HEK293 (cell line): ENCODE data around the gene EXOC3.

ENCODE experiments used
- ATF2 ChIP-seq: fragments of 450-650 bp; formaldehyde crosslinking; IDR thresholded peaks from 2 replicates; pipeline ENCODE4 v1.5.1; 2016; ENCODE audit warnings: missing biosample characterization, missing genetic modification characterization, low read depth
- INSM2 ChIP-seq: fragments of 450-650 bp; formaldehyde crosslinking; IDR thresholded peaks from 2 replicates; pipeline ENCODE4 v1.5.1; 2016; ENCODE audit warnings: missing biosample characterization, missing genetic modification characterization
- PRDM10 ChIP-seq: fragments of 450-650 bp; formaldehyde crosslinking; IDR thresholded peaks from 2 replicates; pipeline ENCODE4 v1.5.1; 2016; ENCODE audit warnings: missing biosample characterization, missing genetic modification characterization
- RBAK ChIP-seq: fragments of 450-650 bp; formaldehyde crosslinking; IDR thresholded peaks from 2 replicates; pipeline ENCODE4 v1.5.1; 2016; ENCODE audit warnings: missing biosample characterization, missing genetic modification characterization
- TSHZ1 ChIP-seq: fragments of 450-650 bp; formaldehyde crosslinking; IDR thresholded peaks from 2 replicates; pipeline ENCODE4 v1.5.1; 2016; ENCODE audit warnings: missing biosample characterization, missing genetic modification characterization, borderline replicate concordance
- ZBTB21 ChIP-seq: fragments of 450-650 bp; formaldehyde crosslinking; IDR thresholded peaks from 2 replicates; pipeline ENCODE4 v1.5.1; 2017; ENCODE audit warnings: missing biosample characterization, missing genetic modification characterization
- ZFP37 ChIP-seq: fragments of 450-650 bp; formaldehyde crosslinking; IDR thresholded peaks from 2 replicates; pipeline ENCODE4 v1.5.1; 2016; ENCODE audit warnings: missing biosample characterization, missing genetic modification characterization
- ZNF133 ChIP-seq: fragments of 450-650 bp; formaldehyde crosslinking; IDR thresholded peaks from 2 replicates; pipeline ENCODE4 v1.5.1; 2016; ENCODE audit warnings: missing biosample characterization, missing genetic modification characterization
- ZNF138 ChIP-seq: fragments of 450-650 bp; formaldehyde crosslinking; IDR thresholded peaks from 2 replicates; pipeline ENCODE4 v1.5.1; 2016; ENCODE audit warnings: missing biosample characterization, missing genetic modification characterization, borderline replicate concordance
- ZNF184 ChIP-seq: fragments of 450-650 bp; IDR thresholded peaks from 2 replicates; pipeline ENCODE4 v1.5.1; 2018; ENCODE audit warnings: missing biosample characterization, mild to moderate bottlenecking, missing genetic modification characterization
- ZNF214 ChIP-seq: fragments of 450-650 bp; formaldehyde crosslinking; IDR thresholded peaks from 2 replicates; pipeline ENCODE4 v1.5.1; 2017; ENCODE audit warnings: missing biosample characterization, mild to moderate bottlenecking, missing genetic modification characterization, borderline replicate concordance
- ZNF335 ChIP-seq: fragments of 450-650 bp; formaldehyde crosslinking; conservative IDR thresholded peaks from 2 replicates; pipeline ENCODE4 v1.5.1; 2016; ENCODE audit warnings: missing biosample characterization, missing genetic modification characterization
- ZNF37A ChIP-seq: fragments of 450-650 bp; IDR thresholded peaks from 2 replicates; pipeline ENCODE4 v1.5.1; 2018; ENCODE audit warnings: missing biosample characterization, missing genetic modification characterization
- ZNF398 ChIP-seq: fragments of 450-650 bp; formaldehyde crosslinking; IDR thresholded peaks from 2 replicates; pipeline ENCODE4 v1.5.1; 2017; ENCODE audit warnings: missing biosample characterization, missing genetic modification characterization
- ZNF433 ChIP-seq: fragments of 450-650 bp; formaldehyde crosslinking; IDR thresholded peaks from 2 replicates; pipeline ENCODE4 v1.5.1; 2016; ENCODE audit warnings: missing biosample characterization, missing genetic modification characterization, low read depth
- ZNF514 ChIP-seq: fragments of 450-650 bp; formaldehyde crosslinking; IDR thresholded peaks from 2 replicates; pipeline ENCODE4 v1.5.1; 2016; ENCODE audit warnings: missing biosample characterization, missing genetic modification characterization
- ZNF548 ChIP-seq: fragments of 450-650 bp; formaldehyde crosslinking; IDR thresholded peaks from 2 replicates; pipeline ENCODE4 v1.5.1; 2016; ENCODE audit warnings: missing biosample characterization, missing genetic modification characterization
- ZNF596 ChIP-seq: fragments of 450-650 bp; IDR thresholded peaks from 2 replicates; pipeline ENCODE4 v1.5.0; 2018; ENCODE audit warnings: missing biosample characterization, mild to moderate bottlenecking, missing genetic modification characterization, moderate library complexity
- ZNF654 ChIP-seq: fragments of 450-650 bp; formaldehyde crosslinking; IDR thresholded peaks from 2 replicates; pipeline ENCODE4 v1.5.1; 2016; ENCODE audit warnings: low read depth, missing biosample characterization, missing genetic modification characterization
- ZNF670 ChIP-seq: fragments of 450-650 bp; formaldehyde crosslinking; IDR thresholded peaks from 2 replicates; pipeline ENCODE4 v1.5.1; 2016; ENCODE audit warnings: missing biosample characterization, missing genetic modification characterization, low read depth
- ZNF785 ChIP-seq: fragments of 450-650 bp; formaldehyde crosslinking; IDR thresholded peaks from 2 replicates; pipeline ENCODE4 v1.5.1; 2016; ENCODE audit warnings: missing biosample characterization, missing genetic modification characterization
- TF ChIP-seq, protein P1 (sequence below): fragments of 450-650 bp; IDR thresholded peaks from 2 replicates; pipeline ENCODE4 v1.5.1; 2018; ENCODE audit warnings: missing biosample characterization, missing genetic modification characterization
- TF ChIP-seq, protein P2 (sequence below): fragments of 450-650 bp; formaldehyde crosslinking; optimal IDR thresholded peaks from 2 replicates; pipeline ENCODE3; 2016; ENCODE audit warnings: missing biosample characterization, mild to moderate bottlenecking, missing genetic modification characterization

Gene EXOC3

DNA sequence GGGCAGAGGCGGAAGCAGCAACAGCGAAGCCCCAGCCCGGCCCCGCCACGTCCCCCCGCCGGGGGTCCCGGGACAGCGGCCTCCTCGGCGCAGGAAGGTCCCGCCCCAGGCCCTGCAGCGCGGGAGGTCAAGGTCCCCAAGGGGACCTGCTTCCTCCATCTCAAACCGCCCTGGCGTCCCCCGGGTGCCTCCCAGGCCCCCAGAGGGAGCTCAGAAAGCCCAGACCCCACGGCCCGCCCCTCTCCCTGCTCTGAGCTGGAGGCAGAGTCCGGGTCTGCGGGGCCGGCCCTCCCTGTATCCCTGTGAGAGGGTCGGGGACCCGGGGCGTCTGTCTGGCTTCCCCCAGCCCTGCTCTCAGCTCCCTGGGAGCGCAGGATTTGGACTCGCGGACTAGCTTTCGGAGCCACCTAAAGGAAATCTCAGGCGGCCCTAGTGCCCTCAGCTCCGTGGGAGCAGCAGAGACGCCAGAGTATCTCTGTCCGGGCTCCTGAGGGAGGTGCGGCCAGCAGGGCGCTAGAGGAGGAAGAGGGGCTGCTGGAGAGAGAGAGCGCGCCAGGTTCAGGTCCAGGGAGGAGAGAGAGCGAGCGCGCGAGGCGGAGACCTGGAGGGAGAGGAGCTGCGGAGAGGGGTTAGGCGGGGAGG lies 30.7 kb downstream of the EXOC3 start (continued):
- no peak for TF ChIP-seq ZNF138 (tag by site-specific recombination)
- no peak for TF ChIP-seq ZNF133
- TF ChIP-seq, protein P1, sequence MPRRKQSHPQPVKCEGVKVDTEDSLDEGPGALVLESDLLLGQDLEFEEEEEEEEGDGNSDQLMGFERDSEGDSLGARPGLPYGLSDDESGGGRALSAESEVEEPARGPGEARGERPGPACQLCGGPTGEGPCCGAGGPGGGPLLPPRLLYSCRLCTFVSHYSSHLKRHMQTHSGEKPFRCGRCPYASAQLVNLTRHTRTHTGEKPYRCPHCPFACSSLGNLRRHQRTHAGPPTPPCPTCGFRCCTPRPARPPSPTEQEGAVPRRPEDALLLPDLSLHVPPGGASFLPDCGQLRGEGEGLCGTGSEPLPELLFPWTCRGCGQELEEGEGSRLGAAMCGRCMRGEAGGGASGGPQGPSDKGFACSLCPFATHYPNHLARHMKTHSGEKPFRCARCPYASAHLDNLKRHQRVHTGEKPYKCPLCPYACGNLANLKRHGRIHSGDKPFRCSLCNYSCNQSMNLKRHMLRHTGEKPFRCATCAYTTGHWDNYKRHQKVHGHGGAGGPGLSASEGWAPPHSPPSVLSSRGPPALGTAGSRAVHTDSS (tag by site-specific recombination): no peak
- TF ChIP-seq ZNF214 (tag by site-specific recombination): no peak
- TF ChIP-seq INSM2 (tag by site-specific recombination): no peak
- TF ChIP-seq ZNF548 (tag by site-specific recombination): no peak
- TF ChIP-seq PRDM10 (tag by site-specific recombination): no peak
- TF ChIP-seq ZNF37A (tag by site-specific recombination): no peak
- no peak for TF ChIP-seq ZNF670 (tag by site-specific recombination)
- TF ChIP-seq ZNF514: no peak
- no peak for TF ChIP-seq ZNF184 (tag by site-specific recombination)
- TF ChIP-seq ZNF785: no peak
- no peak for TF ChIP-seq TSHZ1 (tag by site-specific recombination)
- no peak for TF ChIP-seq RBAK (tag by site-specific recombination)
- TF ChIP-seq ZFP37 (tag by site-specific recombination): no peak
- peak; percentile 59 for TF ChIP-seq ZNF398 (tag by site-specific recombination)
- TF ChIP-seq ZNF654 (tag by site-specific recombination): no peak
- peak; percentile 56; the same call in 1 of the 2 replicates for TF ChIP-seq ZNF596 (tag by site-specific recombination)
- TF ChIP-seq ATF2: no peak
- peak; percentile 77 for TF ChIP-seq ZNF335 (tag by site-specific recombination)
- TF ChIP-seq ZBTB21: no peak
- TF ChIP-seq ZNF433 (tag by site-specific recombination): no peak
- TF ChIP-seq, protein P2, sequence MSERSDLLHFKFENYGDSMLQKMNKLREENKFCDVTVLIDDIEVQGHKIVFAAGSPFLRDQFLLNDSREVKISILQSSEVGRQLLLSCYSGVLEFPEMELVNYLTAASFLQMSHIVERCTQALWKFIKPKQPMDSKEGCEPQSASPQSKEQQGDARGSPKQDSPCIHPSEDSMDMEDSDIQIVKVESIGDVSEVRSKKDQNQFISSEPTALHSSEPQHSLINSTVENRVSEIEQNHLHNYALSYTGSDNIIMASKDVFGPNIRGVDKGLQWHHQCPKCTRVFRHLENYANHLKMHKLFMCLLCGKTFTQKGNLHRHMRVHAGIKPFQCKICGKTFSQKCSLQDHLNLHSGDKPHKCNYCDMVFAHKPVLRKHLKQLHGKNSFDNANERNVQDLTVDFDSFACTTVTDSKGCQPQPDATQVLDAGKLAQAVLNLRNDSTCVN (tag by site-specific recombination): peak; percentile 66
